ENCODE measurements around the gene DEFB131A. TPM values are rescaled to one million over a fixed set of nuclear protein-coding genes. Genes with fewer than 3 reads are reported as not detected.
"Not testable (repeated sequence)": the region's sequence is repeated elsewhere in the genome, so short reads cannot be mapped to it uniquely, and the experiment has no call there.

The DEFB131A gene
- total RNA-seq, 1 experiment from 2014 or later = not detected

- POLR2A ChIA-PET; H3K27me3 Mint-ChIP-seq (ENCODE audit: low read depth); ATAC-seq; CTCF ChIA-PET; H3K27ac Mint-ChIP-seq; DNase-seq (ENCODE audit: low spot score); H3K4me1 Mint-ChIP-seq; H3K4me3 Mint-ChIP-seq: not testable (repeated sequence)
- Mint-ChIP-seq H3K36me3 (peaks cover 28% of the 10 kb centered on the region), H3K9me3 (peaks cover 59% of the 10 kb centered on the region)
These were observed 467 bp downstream of the DEFB131A start for GRCh38 chr4:9444681-9445080.

GRCh38 chr4:9452251-9452650 is 8.0 kb downstream of the DEFB131A start:
- DNase-seq (ENCODE audit: low spot score); H3K4me1 Mint-ChIP-seq; ATAC-seq; H3K27me3 Mint-ChIP-seq (ENCODE audit: low read depth); POLR2A ChIA-PET; H3K4me3 Mint-ChIP-seq; H3K27ac Mint-ChIP-seq; CTCF ChIA-PET: not testable (repeated sequence)
- Mint-ChIP-seq H3K36me3 (peaks cover 38% of the 10 kb centered on the region), H3K9me3 (peaks cover 69% of the 10 kb centered on the region)

- H3K27ac Mint-ChIP-seq; DNase-seq (ENCODE audit: low spot score); CTCF ChIA-PET; POLR2A ChIA-PET; ATAC-seq; H3K27me3 Mint-ChIP-seq (ENCODE audit: low read depth); H3K4me3 Mint-ChIP-seq; H3K4me1 Mint-ChIP-seq: not testable (repeated sequence)
- H3K9me3 Mint-ChIP-seq = peaks cover 62% of the 10 kb centered on the region
- peaks cover 31% of the 10 kb centered on the region for H3K36me3 Mint-ChIP-seq
These were observed 10.1 kb downstream of the DEFB131A start for GRCh38 chr4:9454284-9454683.

GRCh38 chr4:9455046-9455445 is 10.8 kb downstream of the DEFB131A start:
- Mint-ChIP-seq H3K36me3 (peaks cover 37% of the 10 kb centered on the region), H3K9me3 (peaks cover 61% of the 10 kb centered on the region)
- H3K27me3 Mint-ChIP-seq (ENCODE audit: low read depth); H3K27ac Mint-ChIP-seq; ATAC-seq; DNase-seq (ENCODE audit: low spot score); H3K4me1 Mint-ChIP-seq; POLR2A ChIA-PET; H3K4me3 Mint-ChIP-seq: not testable (repeated sequence)
- CTCF ChIA-PET = interaction anchor here (0.5 kb wide), 1 partner anchor 438 kb away, joined by 3 read pairs; no protein-coding TSS in a partner anchor

- CTCF ChIA-PET; H3K27ac Mint-ChIP-seq; DNase-seq (ENCODE audit: low spot score); ATAC-seq; H3K4me1 Mint-ChIP-seq; POLR2A ChIA-PET; H3K27me3 Mint-ChIP-seq (ENCODE audit: low read depth); H3K4me3 Mint-ChIP-seq: not testable (repeated sequence)
- H3K36me3 Mint-ChIP-seq = peaks cover 38% of the 10 kb centered on the region
- H3K9me3 Mint-ChIP-seq = peaks cover 56% of the 10 kb centered on the region
These were observed 35.3 kb downstream of the DEFB131A start for GRCh38 chr4:9479466-9479865.

GRCh38 chr4:9480066-9480465 is 35.9 kb downstream of the DEFB131A start:
- Mint-ChIP-seq H3K36me3 (peaks cover 38% of the 10 kb centered on the region), H3K9me3 (peaks cover 56% of the 10 kb centered on the region)
- H3K27me3 Mint-ChIP-seq (ENCODE audit: low read depth); H3K4me3 Mint-ChIP-seq; H3K4me1 Mint-ChIP-seq; H3K27ac Mint-ChIP-seq; CTCF ChIA-PET; ATAC-seq; POLR2A ChIA-PET; DNase-seq (ENCODE audit: low spot score): not testable (repeated sequence)

- ATAC-seq = not testable (repeated sequence)
These were observed 38.7 kb downstream of the DEFB131A start for GRCh38 chr4:9482871-9483270.

GRCh38 chr4:9483682-9484081 is 39.5 kb downstream of the DEFB131A start:
- POLR2A ChIA-PET; CTCF ChIA-PET; H3K27ac Mint-ChIP-seq; DNase-seq (ENCODE audit: low spot score); ATAC-seq; H3K4me1 Mint-ChIP-seq; H3K27me3 Mint-ChIP-seq (ENCODE audit: low read depth); H3K4me3 Mint-ChIP-seq: not testable (repeated sequence)
- Mint-ChIP-seq H3K36me3 (peaks cover 39% of the 10 kb centered on the region), H3K9me3 (peaks cover 57% of the 10 kb centered on the region)

More at GRCh38 chr4:9482871-9483270, 38.7 kb downstream of the DEFB131A start:
- DNase-seq (ENCODE audit: low spot score); H3K27me3 Mint-ChIP-seq (ENCODE audit: low read depth); H3K4me1 Mint-ChIP-seq; CTCF ChIA-PET; POLR2A ChIA-PET; H3K27ac Mint-ChIP-seq; H3K4me3 Mint-ChIP-seq: not testable (repeated sequence)
- peaks cover 41% of the 10 kb centered on the region for H3K36me3 Mint-ChIP-seq
- H3K9me3 Mint-ChIP-seq = peaks cover 55% of the 10 kb centered on the region

GRCh38 chr4:9486880-9487279 is 42.7 kb downstream of the DEFB131A start:
- Mint-ChIP-seq H3K9me3 (peaks cover 50% of the 10 kb centered on the region), H3K36me3 (peaks cover 38% of the 10 kb centered on the region)
- CTCF ChIA-PET; H3K27me3 Mint-ChIP-seq (ENCODE audit: low read depth); DNase-seq (ENCODE audit: low spot score); ATAC-seq; H3K27ac Mint-ChIP-seq; H3K4me1 Mint-ChIP-seq; H3K4me3 Mint-ChIP-seq; POLR2A ChIA-PET: not testable (repeated sequence)

GRCh38 chr4:9488796-9489195 is 44.6 kb downstream of the DEFB131A start:
- POLR2A ChIA-PET; H3K27ac Mint-ChIP-seq; H3K4me1 Mint-ChIP-seq; H3K4me3 Mint-ChIP-seq; ATAC-seq; CTCF ChIA-PET; H3K27me3 Mint-ChIP-seq (ENCODE audit: low read depth); DNase-seq (ENCODE audit: low spot score): not testable (repeated sequence)
- Mint-ChIP-seq H3K36me3 (peaks cover 36% of the 10 kb centered on the region), H3K9me3 (peaks cover 44% of the 10 kb centered on the region)

- ATAC-seq; CTCF ChIA-PET; H3K27ac Mint-ChIP-seq; POLR2A ChIA-PET; H3K4me3 Mint-ChIP-seq; H3K27me3 Mint-ChIP-seq (ENCODE audit: low read depth); H3K4me1 Mint-ChIP-seq; DNase-seq (ENCODE audit: low spot score): not testable (repeated sequence)
- H3K9me3 Mint-ChIP-seq = peaks cover 37% of the 10 kb centered on the region
- peaks cover 34% of the 10 kb centered on the region for H3K36me3 Mint-ChIP-seq
These were observed 46.3 kb downstream of the DEFB131A start for GRCh38 chr4:9490496-9490895.

GRCh38 chr4:9490986-9491385 is 46.8 kb downstream of the DEFB131A start:
- not testable (repeated sequence) for H3K27me3 Mint-ChIP-seq (ENCODE audit: low read depth)

GRCh38 chr4:9493589-9493988 is 49.4 kb downstream of the DEFB131A start:
- H3K4me3 Mint-ChIP-seq; H3K4me1 Mint-ChIP-seq; H3K27ac Mint-ChIP-seq; ATAC-seq; DNase-seq (ENCODE audit: low spot score); CTCF ChIA-PET; POLR2A ChIA-PET: not testable (repeated sequence)
- H3K27me3 Mint-ChIP-seq (ENCODE audit: low read depth) = peaks cover 22% of the 10 kb centered on the region
- peaks cover 21% of the 10 kb centered on the region for H3K36me3 Mint-ChIP-seq
- H3K9me3 Mint-ChIP-seq = peaks cover 18% of the 10 kb centered on the region

More at GRCh38 chr4:9490986-9491385, 46.8 kb downstream of the DEFB131A start:
- H3K4me1 Mint-ChIP-seq; DNase-seq (ENCODE audit: low spot score); H3K4me3 Mint-ChIP-seq; CTCF ChIA-PET; POLR2A ChIA-PET; ATAC-seq; H3K27ac Mint-ChIP-seq: not testable (repeated sequence)
- H3K36me3 Mint-ChIP-seq = peaks cover 30% of the 10 kb centered on the region
- peaks cover 37% of the 10 kb centered on the region for H3K9me3 Mint-ChIP-seq
